TTC549 (cell line): ENCODE data around the gene BEAN1.

ENCODE experiments used
- FAIRE-seq: peaks from 2 replicates; lab custom pipeline; 2012; peaks lifted over from hg19 to GRCh38; lab: Jason Lieb, UNC

Gene BEAN1

GRCh38 chr16:66521951-66522771 lies 95.1 kb downstream of the BEAN1 start:
- FAIRE-seq, result no peak

GRCh38 chr16:66522816-66523590 lies 95.9 kb downstream of the BEAN1 start:
- no peak for FAIRE-seq

GRCh38 chr16:66523861-66524354 lies 96.8 kb downstream of the BEAN1 start:
- FAIRE-seq, result no peak

DNA sequence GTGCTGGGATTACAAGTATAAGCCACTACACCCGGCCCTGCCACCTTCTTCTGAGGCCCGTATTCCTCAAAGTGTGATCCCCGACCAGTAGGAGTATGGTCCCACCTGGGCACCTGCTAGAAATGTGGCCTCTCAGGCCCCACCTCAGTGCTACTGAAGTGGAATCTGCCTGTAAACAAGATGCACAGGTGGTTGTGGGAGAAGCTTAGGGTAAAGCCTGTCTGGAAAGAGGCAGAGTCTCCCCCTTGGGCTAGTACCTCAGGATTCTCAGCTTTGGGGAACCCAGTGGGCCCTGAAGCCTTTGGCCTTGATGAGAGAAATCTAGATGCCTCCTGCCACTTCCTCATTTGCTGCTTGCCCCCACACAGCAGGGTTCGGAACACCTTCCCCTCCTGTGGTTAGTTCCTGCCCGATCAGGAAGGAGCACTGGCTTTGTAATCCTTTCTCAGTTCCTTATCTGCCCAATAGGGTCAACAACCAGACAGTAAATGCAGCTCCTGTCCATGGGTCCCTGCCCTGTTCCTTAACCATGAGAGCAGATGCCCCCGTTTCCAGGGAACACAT lies 97.6 kb downstream of the BEAN1 start:
- FAIRE-seq, result no peak

DNA sequence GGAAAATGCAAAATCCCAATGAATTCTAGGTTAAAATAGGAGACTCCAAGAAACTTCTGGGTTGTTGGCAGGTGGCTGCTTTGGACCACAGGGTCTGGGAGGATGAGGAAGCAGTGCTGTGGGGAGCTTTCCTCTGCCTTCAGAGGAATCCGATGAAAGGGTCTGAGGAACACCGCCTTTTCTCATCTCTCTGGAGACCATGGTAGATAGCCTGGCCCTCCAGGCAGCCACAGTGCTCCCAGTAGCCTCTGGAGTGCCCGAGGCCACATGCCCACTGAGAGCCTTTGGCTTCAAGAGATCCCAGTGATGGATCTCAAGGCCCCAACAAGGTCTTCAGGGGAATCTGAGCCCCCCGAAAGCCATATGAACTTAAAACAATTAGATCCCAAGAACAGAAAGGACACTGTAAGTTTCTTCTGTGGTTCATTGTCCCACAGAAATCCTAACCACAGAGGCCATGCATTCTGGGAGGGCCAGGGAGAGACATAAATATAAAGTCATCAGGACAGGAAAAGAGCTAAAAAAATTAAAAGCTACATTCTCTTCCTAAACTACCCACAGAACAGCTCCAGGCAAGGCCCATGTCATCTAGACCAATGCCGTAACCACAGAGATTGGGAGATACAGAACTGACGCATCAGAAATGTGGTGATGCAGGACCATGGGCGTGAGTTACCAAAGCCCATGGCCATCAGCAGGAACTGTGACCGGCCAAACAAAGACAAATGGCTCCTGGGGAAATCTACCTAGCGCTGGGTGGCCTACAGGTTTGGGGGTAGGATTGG lies 98.5 kb downstream of the BEAN1 start:
- no peak for FAIRE-seq

DNA sequence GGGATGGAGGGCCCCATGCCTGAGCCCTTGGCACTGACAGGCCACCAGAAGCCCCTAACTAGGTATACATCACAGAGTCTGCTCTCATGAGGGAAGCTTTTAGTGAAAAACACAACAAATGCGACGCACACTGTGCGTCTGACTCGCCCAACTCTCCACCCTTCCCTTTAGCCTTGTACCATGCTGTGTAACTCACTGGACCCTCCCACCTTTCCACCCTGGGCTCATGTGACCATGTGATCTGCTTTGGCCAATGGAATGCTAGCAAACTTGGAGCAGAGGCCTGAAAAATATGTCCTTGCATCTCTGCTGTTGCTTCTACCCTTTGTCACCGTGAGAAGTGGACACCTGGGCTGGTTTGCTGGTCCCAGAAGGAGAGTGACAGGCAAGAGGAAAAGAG lies 101.2 kb downstream of the BEAN1 start:
- FAIRE-seq, result no peak

DNA sequence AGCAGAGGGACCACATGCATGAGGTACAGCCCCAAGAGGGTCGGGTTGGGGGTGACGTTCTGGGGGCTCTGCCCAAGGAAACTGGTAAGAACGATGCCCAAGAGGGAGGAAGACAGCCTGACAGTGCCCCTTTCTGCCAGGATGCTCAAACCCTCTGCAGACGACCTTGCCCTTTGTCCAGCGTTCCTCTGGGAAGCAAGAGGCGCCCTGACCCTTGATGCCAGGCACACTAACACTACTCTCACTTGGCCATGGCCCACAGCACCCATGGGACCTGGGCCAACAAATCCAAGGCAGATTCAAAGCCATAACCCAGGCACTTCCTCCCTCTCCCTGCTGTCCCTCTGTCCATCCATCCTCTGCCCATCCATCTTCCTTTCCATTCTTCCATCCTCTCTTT lies 102.4 kb downstream of the BEAN1 start:
- no peak for FAIRE-seq
